MV-4-11 (cell line): ENCODE data around the gene ADIPOR2.
A peak's percentile ranks its signal among the peaks of the same experiment; 100 is the strongest.
"Not testable (repeated sequence)": the region's sequence is repeated elsewhere in the genome, so short reads cannot be mapped to it uniquely, and the experiment has no call there.

Experiments
- DNase-seq: peaks from one replicate; lab custom pipeline; 2025; lab: John Stamatoyannopoulos, UW

Gene ADIPOR2

GRCh38 chr12:1815814-1816729 lies 125.2 kb downstream of the ADIPOR2 start:
- DNase-seq, result peak; percentile 49

GRCh38 chr12:1816730-1817348 lies 126.0 kb downstream of the ADIPOR2 start:
- no peak for DNase-seq

- DNase-seq, result not testable (repeated sequence)
These were observed 127.1 kb downstream of the ADIPOR2 start for GRCh38 chr12:1817928-1818327.

- no peak for DNase-seq
These were observed 128.2 kb downstream of the ADIPOR2 start for GRCh38 chr12:1819050-1819449.

GRCh38 chr12:1819571-1819970 lies 128.7 kb downstream of the ADIPOR2 start:
- DNase-seq, result no peak

- DNase-seq, result peak; percentile 26
These were observed 129.5 kb downstream of the ADIPOR2 start, which contains the start of gene LRTM2 for GRCh38 chr12:1820191-1820895. Gene LRTM2 (plus strand): TSS chr12:1820565. CDS start chr12:1828149, 7,584 bp downstream.

DNA sequence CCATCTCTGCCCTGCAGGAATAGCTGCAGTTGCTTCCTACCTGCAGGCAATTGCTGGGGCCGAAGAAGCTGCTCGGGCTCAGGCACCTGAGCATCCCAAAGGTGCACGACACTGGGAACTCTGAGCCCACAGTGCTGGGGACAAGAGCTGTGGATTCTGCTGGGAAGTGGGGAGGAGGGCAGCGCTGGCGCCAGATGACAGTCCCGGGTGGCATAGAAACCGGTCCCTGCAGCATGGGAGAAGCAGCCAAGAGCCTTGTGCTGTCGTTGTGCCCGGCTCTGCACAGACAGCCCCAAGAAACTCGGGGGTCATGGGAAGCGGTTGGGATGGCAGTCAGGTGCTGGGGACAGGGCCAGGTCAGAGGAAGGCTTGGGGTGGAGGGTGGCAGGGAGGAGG lies 130.0 kb downstream of the ADIPOR2 start:
- no peak for DNase-seq

DNA sequence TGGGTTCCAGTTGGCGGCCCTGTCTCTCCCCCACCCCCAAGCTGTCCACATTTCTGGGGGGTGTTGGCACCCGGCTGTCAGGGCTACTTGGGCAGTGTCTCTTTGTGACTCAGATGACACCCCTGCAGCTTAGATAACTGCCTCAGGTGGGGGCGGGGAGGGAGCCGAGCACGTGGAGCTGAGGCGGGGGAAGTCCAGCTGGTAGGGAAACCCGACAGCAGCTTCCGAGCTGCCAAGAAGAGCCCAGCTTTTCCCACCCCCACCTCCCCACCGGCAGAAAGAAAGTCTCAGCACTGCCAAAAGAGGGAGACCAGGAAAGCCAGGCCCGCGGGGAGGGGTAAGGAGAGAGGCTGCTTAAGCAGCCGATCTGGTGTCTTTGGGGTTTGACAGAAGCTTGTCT lies 130.9 kb downstream of the ADIPOR2 start:
- no peak for DNase-seq

DNA sequence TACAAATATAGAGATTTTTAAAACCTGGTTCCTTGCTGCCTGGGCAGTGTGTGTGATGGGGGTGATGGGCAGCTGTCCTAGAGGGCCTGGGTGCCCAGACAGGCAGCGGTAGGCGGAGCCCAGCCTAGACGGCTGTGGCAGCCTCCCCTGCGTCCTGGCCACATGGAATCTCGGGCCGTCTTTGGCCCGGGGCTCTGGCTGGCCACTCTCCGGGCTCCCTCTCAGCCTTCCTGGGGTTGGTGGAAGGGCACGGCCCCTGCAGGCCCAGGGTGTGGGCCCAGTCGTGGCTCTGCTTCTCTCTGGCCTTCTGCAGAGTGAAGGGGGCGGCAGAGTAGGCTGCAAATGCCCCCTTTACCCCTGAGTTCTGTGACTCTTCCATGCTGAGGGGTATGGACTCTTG lies 131.8 kb downstream of the ADIPOR2 start:
- DNase-seq, result no peak

- no peak for DNase-seq
These were observed 132.4 kb downstream of the ADIPOR2 start for GRCh38 chr12:1823237-1823636.

- no peak for DNase-seq
These were observed 134.7 kb downstream of the ADIPOR2 start for GRCh38 chr12:1825382-1826102.

DNA sequence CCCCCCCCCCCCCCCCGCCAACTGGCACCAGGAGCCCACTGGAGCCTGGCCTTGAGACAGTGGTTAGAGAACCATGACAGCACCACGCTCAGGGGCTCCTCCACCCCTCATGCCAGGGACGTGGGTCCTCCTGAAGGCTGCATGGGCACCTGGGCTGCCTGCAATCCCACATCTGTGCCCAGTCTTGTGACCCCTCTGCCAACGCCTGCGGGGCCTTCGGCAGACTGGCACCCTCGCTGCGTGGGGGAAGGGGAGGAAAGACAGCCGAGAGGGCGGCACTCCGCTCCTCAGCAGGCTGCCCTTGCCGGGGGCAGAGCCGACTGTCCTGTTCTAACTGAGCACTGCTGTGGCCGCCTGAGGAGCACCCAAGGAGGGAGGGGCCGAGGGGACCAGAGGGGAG lies 135.5 kb downstream of the ADIPOR2 start:
- DNase-seq, result no peak

DNA sequence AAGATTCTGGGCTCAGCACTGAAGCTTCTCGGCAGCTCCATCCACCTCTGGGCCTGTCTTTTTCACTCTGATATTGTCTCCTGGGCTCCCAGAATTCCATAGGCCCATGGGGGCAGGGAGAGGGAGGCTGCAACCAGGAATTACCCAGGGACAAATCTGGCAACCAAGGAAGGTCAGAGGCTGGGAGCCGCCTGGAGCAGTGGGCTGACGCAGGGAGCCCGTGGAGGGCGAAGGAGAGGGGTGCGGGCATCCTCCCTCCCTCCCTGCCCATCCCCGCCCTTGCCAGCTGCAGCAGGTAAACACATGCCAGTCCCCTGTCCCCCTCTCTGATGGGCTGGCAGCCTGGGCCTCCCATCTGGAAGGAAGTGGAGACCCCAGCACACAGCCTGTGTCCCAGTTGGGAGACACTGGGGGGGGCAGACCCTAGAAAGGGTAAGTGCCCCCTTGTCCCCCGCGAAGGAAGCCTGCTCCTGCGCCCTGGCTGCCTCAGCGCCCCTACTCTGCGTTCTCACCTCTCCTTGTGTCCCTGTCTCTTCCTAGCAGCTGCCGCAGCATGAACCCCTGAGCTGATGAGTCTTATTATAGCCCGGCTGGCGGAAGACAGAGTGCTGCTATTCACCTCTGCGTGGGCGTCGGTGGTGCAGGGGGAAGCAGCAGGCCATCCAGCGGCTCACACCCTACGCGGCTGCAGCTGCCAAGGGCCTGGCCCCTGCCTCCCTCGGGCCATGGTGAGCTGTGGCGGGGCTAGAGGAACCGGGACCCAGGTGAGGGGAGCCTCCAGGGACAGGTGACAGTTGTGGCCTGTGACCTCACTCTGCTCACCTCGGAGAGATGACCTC lies 136.2 kb downstream of the ADIPOR2 start:
- no peak for DNase-seq

DNA sequence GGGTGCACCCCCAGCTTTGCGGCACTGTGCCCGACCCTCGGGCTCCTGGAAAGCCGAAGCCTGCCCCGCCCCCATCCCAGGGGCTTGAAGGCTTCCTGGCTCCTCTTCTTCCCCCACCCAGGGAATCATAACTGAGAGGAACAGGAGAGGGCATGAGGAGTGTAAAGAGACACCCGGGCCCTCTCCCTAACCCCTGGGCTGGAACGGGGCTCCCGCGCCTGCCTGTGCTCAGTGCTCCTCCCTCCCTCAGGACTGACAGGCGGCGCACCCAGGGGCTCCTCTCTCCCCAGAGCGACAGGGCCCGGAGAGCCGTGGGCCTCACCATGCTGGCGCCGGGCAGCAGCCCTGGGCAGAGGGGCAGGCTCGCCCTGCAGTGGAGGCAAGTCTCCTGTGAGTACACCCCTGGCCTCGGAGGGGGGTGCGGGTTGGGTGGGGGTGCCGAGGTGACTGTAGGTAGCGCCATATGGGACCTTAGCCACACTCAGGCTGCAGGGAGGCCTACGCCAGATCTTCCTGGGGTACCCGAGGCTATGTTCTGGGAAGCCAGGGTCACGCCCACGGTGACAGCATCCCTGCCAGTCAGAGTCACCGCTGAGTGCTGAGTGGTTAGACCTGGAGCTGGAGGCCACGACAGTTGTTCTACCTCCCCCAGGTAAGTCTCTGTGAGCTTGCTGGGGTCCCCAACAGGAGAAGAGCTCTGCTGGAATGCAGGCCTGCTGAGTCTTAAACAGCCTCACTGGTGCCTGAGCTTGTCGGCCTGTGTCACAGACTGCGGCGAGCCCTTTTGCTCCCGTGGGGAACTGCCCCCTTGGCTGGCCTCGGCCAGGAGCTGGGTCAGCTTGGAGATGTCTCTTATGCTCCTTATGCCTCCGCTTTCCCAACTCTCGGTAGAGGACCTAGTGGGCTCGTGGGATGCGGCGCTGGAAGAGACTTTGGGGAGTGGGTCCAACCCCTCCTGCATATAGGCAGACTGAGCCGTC lies 137.2 kb downstream of the ADIPOR2 start:
- DNase-seq, result no peak

DNA sequence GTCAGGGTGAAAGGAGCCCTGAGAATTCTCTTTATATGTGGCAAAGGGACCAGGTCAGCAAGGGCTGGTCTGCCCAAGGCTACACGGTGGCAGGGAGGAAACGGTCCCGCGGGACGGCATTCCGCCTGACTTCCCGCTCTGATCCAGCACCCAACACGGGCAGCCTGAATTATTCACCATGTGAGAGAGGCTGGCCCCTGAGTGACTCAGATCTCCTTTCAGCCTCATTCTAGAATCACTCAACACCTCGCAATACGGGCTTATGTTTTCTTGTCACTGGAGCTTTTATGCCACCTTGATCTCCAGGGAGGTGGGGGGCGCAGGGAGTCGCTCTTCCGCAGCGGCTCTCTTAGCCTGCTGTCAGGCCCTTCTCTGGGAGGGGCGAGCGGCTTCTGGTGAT lies 138.0 kb downstream of the ADIPOR2 start:
- DNase-seq, result no peak

DNA sequence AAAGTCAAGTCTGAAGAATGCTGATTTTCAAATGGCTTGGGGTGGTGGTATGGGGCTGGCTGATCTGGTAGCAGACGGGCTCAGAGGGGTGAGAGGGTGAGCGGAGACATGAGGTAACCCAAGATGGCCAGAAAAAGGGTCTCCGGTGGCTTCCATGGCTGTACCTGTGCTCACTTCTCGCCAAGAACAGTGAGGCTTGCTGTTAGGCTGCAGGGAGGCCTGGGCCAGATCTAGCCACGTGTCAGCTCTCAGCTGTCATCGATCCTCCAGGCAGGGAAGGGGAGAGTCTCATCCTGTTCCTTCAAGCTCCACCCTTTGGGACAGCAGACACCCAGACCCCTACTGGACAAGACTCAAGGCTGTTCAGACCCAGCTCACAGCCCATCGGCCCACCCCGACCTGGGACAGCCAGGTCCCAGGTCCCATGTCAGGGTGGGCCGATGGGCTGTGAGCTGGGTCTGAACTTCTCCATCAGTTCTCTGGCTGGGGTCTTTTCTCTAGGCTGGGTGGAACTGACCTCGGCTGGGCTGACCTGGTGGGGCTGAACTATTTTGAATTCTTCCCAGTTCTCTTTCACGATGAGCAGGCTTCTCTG lies 138.5 kb downstream of the ADIPOR2 start:
- DNase-seq, result no peak

- DNase-seq, result no peak
These were observed 139.6 kb downstream of the ADIPOR2 start for GRCh38 chr12:1830401-1830845.

GRCh38 chr12:1830981-1831963 lies 140.4 kb downstream of the ADIPOR2 start:
- no peak for DNase-seq
